Osteoblast (primary cell): ENCODE results near the gene PLEKHO1. TPM values are rescaled to one million over a fixed set of nuclear protein-coding genes. Genes with fewer than 3 reads are reported as not detected.
"Not testable (repeated sequence)": the region's sequence is repeated elsewhere in the genome, so short reads cannot be mapped to it uniquely, and the experiment has no call there.

Experiments used
- DNase-seq: peaks from one replicate; pipeline ENCODE4 v3.0.0; 2011; ENCODE audit warnings: low spot score, mixed read lengths; ENCODE audit not compliant: insufficient read length; ENCODE audit errors: missing footprints
- H2AFZ ChIP-seq: 2 replicates; pipeline ENCODE4 v1.6.0; 2011; ENCODE audit warnings: mild to moderate bottlenecking, low read length
- H3K27ac ChIP-seq: 2 replicates; pipeline ENCODE4 v1.5.1; 2011; ENCODE audit warnings: mild to moderate bottlenecking, low read depth, low read length, moderate library complexity
- H3K27me3 ChIP-seq: 2 replicates; pipeline ENCODE4 v1.6.0; 2012; ENCODE audit warnings: mild to moderate bottlenecking, control low read depth, inconsistent platforms, low read length, moderate library complexity; ENCODE audit not compliant: insufficient read depth
- H3K36me3 ChIP-seq: 2 replicates; pipeline ENCODE4 v1.5.1; 2011; ENCODE audit warnings: mild to moderate bottlenecking, low read length, control low read depth, moderate library complexity; ENCODE audit not compliant: insufficient read depth
- H3K4me1 ChIP-seq: 2 replicates; pipeline ENCODE4 v1.5.1; 2011; ENCODE audit warnings: mild to moderate bottlenecking, low read length, control low read depth, moderate library complexity; ENCODE audit not compliant: insufficient read depth
- H3K4me2 ChIP-seq: 2 replicates; pipeline ENCODE4 v1.6.0; 2011; ENCODE audit warnings: mild to moderate bottlenecking, low read length; ENCODE audit not compliant: insufficient read depth
- H3K4me3 ChIP-seq: fragments of 200-600 bp; sonication (generic); 3 replicates; pipeline ENCODE4 v1.5.1; 2012; ENCODE audit warnings: mild to moderate bottlenecking, low read length, inconsistent platforms; ENCODE audit not compliant: insufficient read depth
- H3K79me2 ChIP-seq: 2 replicates; pipeline ENCODE4 v1.6.0; 2012; ENCODE audit warnings: mild to moderate bottlenecking, low read length, control low read depth, inconsistent platforms; ENCODE audit not compliant: insufficient read depth
- H3K9me3 ChIP-seq: 2 replicates; pipeline ENCODE4 v1.5.1; 2011; ENCODE audit warnings: low read depth, low read length, control low read depth
- H4K20me1 ChIP-seq: 2 replicates; pipeline ENCODE4 v1.6.0; 2012; ENCODE audit warnings: mild to moderate bottlenecking, low read length, control low read depth; ENCODE audit not compliant: insufficient read depth
- total RNA-seq: library from RNA; depleted of rRNA; stranded (reverse); fragments of >200 nt; gene quantifications from 2 replicates; pipeline ENCODE4 v1.2.3, GENCODE V29; 2012
- TF ChIP-seq, protein P1 (sequence below): IDR thresholded peaks from 2 replicates; pipeline ENCODE4 v1.5.1; 2011; ENCODE audit warnings: mild to moderate bottlenecking, low read depth, low read length, moderate library complexity; ENCODE audit errors: extremely low read depth

Gene PLEKHO1
- total RNA-seq, 1 donor: 74.2 TPM

- Histone ChIP-seq H3K4me3 (no peak overlapping the region), H3K79me2 (no peaks in the 10 kb centered on the region), H4K20me1 (no peaks in the 10 kb centered on the region), H3K27ac (no peak overlapping the region), H3K36me3 (no peaks in the 10 kb centered on the region), H3K27me3 (no peaks in the 10 kb centered on the region), H2AFZ (no peak overlapping the region), H3K4me1 (peaks cover 25% of the 10 kb centered on the region), H3K4me2 (no peak overlapping the region), H3K9me3 (no peaks in the 10 kb centered on the region)
- DNase-seq: no peak
- TF ChIP-seq, protein P1, sequence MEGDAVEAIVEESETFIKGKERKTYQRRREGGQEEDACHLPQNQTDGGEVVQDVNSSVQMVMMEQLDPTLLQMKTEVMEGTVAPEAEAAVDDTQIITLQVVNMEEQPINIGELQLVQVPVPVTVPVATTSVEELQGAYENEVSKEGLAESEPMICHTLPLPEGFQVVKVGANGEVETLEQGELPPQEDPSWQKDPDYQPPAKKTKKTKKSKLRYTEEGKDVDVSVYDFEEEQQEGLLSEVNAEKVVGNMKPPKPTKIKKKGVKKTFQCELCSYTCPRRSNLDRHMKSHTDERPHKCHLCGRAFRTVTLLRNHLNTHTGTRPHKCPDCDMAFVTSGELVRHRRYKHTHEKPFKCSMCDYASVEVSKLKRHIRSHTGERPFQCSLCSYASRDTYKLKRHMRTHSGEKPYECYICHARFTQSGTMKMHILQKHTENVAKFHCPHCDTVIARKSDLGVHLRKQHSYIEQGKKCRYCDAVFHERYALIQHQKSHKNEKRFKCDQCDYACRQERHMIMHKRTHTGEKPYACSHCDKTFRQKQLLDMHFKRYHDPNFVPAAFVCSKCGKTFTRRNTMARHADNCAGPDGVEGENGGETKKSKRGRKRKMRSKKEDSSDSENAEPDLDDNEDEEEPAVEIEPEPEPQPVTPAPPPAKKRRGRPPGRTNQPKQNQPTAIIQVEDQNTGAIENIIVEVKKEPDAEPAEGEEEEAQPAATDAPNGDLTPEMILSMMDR: no peak
Measured at GRCh38 chr1:150196417-150196816, 46.7 kb downstream of the PLEKHO1 start.

DNA sequence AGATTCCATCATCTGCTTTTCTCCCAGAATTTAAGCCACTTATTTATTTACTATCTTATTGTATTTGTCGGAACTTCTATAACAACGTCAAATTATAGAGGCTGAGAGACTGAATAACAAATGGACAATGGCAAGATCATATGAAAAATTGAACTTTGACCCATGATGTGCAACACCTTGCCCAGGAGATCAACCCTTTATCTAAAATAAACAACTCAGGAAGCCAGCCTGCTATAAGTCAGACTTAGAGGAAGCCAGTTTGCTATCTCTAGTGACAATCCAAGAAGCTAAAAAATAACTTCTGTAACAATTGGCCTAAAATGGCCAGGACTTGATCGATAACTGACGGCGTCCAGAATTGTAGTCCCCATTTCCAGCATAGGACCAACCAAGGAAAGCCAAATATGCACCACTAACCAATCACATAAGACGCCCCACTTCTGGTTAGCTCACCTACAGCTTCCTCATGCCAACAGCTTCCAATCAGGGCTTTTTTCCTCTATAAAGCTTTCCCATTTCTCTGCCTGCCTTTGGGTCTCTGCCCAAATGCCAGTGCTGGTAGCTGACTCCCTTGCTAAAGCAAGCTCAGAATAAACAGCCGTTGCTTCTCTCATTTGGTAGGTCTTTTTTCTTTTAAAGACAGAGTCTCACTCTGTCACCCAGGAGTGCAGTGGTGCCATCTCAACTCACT, 57.7 kb downstream of the PLEKHO1 start:
- Histone ChIP-seq H3K36me3 (no peaks in the 10 kb centered on the region), H3K4me3 (no peak overlapping the region), H4K20me1 (no peaks in the 10 kb centered on the region), H3K4me2 (no peak overlapping the region), H3K79me2 (no peaks in the 10 kb centered on the region), H3K27me3 (no peaks in the 10 kb centered on the region), H3K9me3 (no peaks in the 10 kb centered on the region), H3K27ac (no peak overlapping the region), H3K4me1 (no peaks in the 10 kb centered on the region), H2AFZ (no peak overlapping the region)
- TF ChIP-seq, protein P1: no peak
- DNase-seq: no peak

GRCh38 chr1:150208460-150208859, 58.7 kb downstream of the PLEKHO1 start:
- H4K20me1 ChIP-seq, DNase-seq, H3K27ac ChIP-seq, H3K79me2 ChIP-seq, H3K9me3 ChIP-seq, H2AFZ ChIP-seq, H3K4me3 ChIP-seq, H3K4me2 ChIP-seq, H3K4me1 ChIP-seq, H3K36me3 ChIP-seq, H3K27me3 ChIP-seq: not testable (repeated sequence)

Other genes with a start within 250 kb of the PLEKHO1 start
- gene SV2A, start 232.1 kb upstream of the PLEKHO1 start, total RNA-seq: 20.3 and 23.2 TPM in 2 replicates
- 12.4 and 13.4 TPM in 2 replicates for gene SF3B4, start 222.1 kb upstream of the PLEKHO1 start, total RNA-seq
- 7.2 and 13.3 TPM in 2 replicates for gene MTMR11, start 213.0 kb upstream of the PLEKHO1 start, total RNA-seq
- gene OTUD7B, start 139.2 kb upstream of the PLEKHO1 start, total RNA-seq: 18.3 and 18.5 TPM in 2 replicates
- gene VPS45, start 82.1 kb upstream of the PLEKHO1 start, total RNA-seq: 36.9 and 42.1 TPM in 2 replicates
- 11.5 and 13.8 TPM in 2 replicates for gene ANP32E, start 86.2 kb downstream of the PLEKHO1 start, total RNA-seq
- gene CA14, start 107.9 kb downstream of the PLEKHO1 start, total RNA-seq: not detected in 2 replicates
- 118 and 122 TPM in 2 replicates for gene APH1A, start 119.1 kb downstream of the PLEKHO1 start, total RNA-seq
- gene C1orf54, start 122.9 kb downstream of the PLEKHO1 start, total RNA-seq: 32.2 and 45.4 TPM in 2 replicates
- gene CIART, start 132.6 kb downstream of the PLEKHO1 start, total RNA-seq: 15.6 and 16.3 TPM in 2 replicates
- 28.0 and 29.0 TPM in 2 replicates for gene MRPS21, start 143.9 kb downstream of the PLEKHO1 start, total RNA-seq
- gene PRPF3, start 171.6 kb downstream of the PLEKHO1 start, total RNA-seq: 33.9 and 35.8 TPM in 2 replicates
- 12.3 and 13.3 TPM in 2 replicates for gene RPRD2, start 214.2 kb downstream of the PLEKHO1 start, total RNA-seq